ENCODE measurements around the gene MYO5A.
"Not testable (repeated sequence)": the region's sequence is repeated elsewhere in the genome, so short reads cannot be mapped to it uniquely, and the experiment has no call there.

MYO5A gene

DNA sequence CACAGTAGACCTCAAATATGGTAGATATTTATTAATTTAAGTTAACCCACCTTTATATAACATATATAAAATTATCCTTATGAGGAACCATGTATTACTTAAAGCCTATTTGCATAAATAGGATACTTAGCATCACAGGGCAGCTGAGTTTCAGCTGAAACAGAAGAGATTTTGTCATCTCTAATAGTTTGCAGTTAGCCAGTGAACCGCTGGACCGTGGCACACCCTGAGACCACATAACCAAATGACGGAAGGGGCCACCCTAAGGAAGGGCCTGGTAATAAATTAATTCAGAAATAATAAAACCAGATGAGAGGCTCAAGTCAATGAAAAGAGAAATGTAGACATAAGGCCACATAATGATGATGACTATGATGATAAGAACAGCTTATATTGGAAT is 107.7 kb downstream of the MYO5A start:
- no peak for DNase-seq (ENCODE audit: extremely low read depth, low read depth)
- H3K4me3 ChIP-seq (replicated peaks; ENCODE audit: low read depth, low read length) = no peak overlapping the region
- TF ChIP-seq, protein P1, sequence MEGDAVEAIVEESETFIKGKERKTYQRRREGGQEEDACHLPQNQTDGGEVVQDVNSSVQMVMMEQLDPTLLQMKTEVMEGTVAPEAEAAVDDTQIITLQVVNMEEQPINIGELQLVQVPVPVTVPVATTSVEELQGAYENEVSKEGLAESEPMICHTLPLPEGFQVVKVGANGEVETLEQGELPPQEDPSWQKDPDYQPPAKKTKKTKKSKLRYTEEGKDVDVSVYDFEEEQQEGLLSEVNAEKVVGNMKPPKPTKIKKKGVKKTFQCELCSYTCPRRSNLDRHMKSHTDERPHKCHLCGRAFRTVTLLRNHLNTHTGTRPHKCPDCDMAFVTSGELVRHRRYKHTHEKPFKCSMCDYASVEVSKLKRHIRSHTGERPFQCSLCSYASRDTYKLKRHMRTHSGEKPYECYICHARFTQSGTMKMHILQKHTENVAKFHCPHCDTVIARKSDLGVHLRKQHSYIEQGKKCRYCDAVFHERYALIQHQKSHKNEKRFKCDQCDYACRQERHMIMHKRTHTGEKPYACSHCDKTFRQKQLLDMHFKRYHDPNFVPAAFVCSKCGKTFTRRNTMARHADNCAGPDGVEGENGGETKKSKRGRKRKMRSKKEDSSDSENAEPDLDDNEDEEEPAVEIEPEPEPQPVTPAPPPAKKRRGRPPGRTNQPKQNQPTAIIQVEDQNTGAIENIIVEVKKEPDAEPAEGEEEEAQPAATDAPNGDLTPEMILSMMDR (IDR thresholded peaks at IDR 0.05; ENCODE audit: low read depth, low read length, missing control alignments) = no peak

DNA sequence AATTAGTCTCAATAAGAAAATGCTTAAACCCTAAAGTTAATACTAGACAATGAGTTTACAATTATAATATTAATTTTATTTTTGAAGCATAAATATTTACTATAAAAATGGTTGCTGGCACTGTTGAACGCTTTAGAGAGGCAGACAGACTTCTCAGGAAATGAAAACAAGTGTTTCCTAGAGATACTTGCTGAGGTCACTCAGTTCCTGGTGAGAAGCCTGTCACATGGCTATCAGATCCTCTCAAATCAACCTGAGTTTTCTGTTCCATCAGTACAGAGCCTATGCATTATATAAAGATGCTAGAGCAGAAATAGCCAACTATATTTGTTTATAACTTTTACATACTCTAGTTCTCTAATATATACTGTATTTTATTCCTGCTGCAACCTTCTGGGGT is 109.2 kb downstream of the MYO5A start:
- TF ChIP-seq, protein P1 (IDR thresholded peaks at IDR 0.05; ENCODE audit: low read depth, low read length, missing control alignments) = no peak
- no peak for DNase-seq (ENCODE audit: extremely low read depth, low read depth)
- no peak overlapping the region for H3K4me3 ChIP-seq (replicated peaks; ENCODE audit: low read depth, low read length)

DNA sequence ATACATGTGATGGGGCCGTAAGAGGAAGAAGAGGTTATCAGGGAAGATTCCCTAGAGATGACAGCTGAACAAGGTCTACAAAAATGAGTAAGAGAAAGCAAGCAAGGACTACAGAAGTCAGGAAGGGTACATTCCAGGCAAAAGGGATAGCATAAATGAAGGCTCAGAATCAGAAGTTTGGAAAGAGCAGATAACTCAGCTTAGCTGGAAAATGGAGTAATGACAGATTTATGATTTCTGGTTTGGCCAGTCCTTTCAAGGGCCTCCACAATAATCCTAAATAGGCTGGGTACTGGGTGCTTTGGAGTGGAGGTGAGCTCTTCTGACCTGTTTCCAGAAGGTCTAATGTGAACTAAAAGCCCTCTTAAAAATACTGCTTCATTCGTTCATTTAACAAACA is 110.7 kb downstream of the MYO5A start:
- no peak overlapping the region for H3K4me3 ChIP-seq (replicated peaks; ENCODE audit: low read depth, low read length)
- DNase-seq (ENCODE audit: extremely low read depth, low read depth) = no peak
- TF ChIP-seq, protein P1 (IDR thresholded peaks at IDR 0.05; ENCODE audit: low read depth, low read length, missing control alignments) = no peak

DNA sequence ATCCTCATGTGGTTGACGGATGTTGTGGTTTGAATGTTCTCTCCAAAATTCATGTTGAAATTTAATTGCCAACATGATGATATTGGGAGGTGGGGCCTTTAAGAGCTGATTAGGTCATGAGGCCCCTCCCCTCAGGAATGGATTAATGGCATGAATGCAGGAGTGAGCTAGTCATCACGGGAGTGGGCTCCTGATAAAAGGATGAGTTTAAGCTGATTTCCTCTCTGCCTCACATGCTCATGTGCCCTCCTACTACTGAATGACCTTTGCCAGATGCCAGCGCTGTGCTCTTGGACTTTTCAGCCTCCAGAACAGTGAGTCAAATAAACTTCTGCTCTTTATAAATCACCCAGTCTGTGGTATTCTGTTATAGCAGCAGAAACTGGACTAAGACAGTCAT is 111.2 kb downstream of the MYO5A start:
- TF ChIP-seq, protein P1 (IDR thresholded peaks at IDR 0.05; ENCODE audit: low read depth, low read length, missing control alignments) = no peak
- H3K4me3 ChIP-seq (replicated peaks; ENCODE audit: low read depth, low read length) = no peak overlapping the region
- DNase-seq (ENCODE audit: extremely low read depth, low read depth) = peak; percentile 20

DNA sequence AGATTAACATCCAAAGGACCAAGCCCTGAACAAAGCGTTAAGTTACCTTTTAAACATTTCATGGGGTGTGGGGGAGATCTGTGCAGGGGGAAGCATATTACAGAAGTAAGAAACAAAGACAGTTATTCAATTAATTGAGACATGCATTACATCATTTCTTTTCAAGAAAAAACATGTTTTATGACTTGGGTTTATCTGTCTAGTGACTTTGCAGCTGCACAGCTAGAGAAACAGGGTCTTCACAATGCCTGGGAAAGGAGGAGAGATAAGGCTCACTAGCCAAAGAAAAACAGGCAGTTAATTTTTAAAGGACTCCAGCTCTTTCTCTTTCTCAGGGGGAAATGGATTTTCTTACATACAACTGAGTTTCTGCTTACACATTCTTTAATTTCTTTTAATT is 112.1 kb downstream of the MYO5A start:
- not testable (repeated sequence) for DNase-seq (ENCODE audit: extremely low read depth, low read depth)

DNA sequence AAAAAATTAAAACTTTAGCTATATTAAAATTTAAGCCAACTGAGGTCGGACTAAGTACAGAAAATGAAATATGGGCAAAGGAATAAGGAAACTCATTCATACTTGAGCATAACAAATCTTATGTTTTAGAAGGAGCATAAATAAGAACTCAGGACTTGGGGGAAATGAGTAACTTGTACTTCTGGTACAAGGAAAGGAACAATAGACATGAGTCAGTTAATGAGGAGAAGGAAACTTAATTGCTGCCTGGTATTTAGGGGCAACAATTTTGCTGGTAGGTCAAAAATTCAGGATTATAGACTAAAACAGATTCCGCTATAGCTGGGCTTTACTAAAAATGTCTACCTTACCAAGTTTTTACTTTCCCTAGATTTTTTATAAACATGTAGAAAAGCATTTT is 113.1 kb downstream of the MYO5A start:
- no peak for DNase-seq (ENCODE audit: extremely low read depth, low read depth)
- TF ChIP-seq, protein P1 (IDR thresholded peaks at IDR 0.05; ENCODE audit: low read depth, low read length, missing control alignments) = no peak
- no peak overlapping the region for H3K4me3 ChIP-seq (replicated peaks; ENCODE audit: low read depth, low read length)

More for the DNA sequence above, 112.1 kb downstream of the MYO5A start:
- not testable (repeated sequence) for H3K4me3 ChIP-seq (replicated peaks; ENCODE audit: low read depth, low read length)

DNA sequence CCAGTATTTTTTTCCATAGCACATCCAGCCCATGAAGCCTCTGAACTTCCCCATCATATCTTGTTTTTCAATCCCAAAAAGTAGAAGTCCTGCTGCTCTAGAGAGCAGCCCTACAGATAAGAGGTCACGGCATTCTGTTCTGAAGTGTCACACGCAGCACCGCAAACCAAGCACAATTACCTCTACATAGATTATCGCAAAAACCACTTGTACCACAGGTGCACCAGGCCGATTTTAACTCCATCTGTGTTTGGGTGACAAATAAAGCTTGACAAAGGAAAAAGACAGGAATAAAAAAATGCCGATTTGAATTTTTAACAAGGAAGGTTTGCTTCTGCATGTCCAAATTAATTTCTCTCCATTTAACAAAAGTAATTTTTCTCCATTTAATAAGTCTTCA is 113.7 kb downstream of the MYO5A start:
- TF ChIP-seq, protein P1 (IDR thresholded peaks at IDR 0.05; ENCODE audit: low read depth, low read length, missing control alignments) = no peak
- DNase-seq (ENCODE audit: extremely low read depth, low read depth) = no peak
- H3K4me3 ChIP-seq (replicated peaks; ENCODE audit: low read depth, low read length) = no peak overlapping the region
